KG1 (cell line): ENCODE results near the gene LGALS9C.
"Not testable (repeated sequence)": the region's sequence is repeated elsewhere in the genome, so short reads cannot be mapped to it uniquely, and the experiment has no call there.

Source experiments
- DNase-seq: peaks from one replicate; lab custom pipeline; 2025; lab: John Stamatoyannopoulos, UW

The LGALS9C gene

DNA sequence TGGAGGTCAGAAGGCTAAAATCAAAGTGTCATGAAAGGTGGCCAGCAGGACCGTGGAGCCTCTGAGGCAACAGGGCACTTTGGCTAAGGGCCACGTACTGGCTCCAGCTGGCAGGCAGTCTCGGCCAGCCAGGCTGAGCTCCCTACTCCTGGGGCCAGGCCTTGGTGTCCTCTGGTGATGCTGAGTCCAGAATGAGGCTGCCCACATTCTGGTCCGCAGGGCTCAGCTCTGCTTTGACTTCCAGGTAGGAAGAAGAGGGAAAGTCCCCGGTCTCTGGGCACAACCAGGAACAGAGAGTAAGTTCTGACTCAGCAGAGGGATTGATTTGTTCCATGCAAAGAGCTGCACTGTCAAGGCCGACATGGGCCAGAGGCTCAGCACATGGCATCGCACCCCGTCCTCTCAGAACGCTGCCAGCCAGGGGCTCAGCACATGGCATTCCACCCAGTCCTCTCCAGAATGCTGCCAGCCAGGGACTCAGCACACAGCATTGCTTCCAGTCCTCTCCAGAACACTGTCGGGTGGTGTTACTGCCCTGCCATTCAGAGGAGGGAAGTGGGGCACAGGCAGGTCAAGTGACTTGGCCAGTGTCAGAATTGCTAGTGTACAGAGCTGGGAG lies 2.5 kb downstream of the LGALS9C start:
- not testable (repeated sequence) for DNase-seq

DNA sequence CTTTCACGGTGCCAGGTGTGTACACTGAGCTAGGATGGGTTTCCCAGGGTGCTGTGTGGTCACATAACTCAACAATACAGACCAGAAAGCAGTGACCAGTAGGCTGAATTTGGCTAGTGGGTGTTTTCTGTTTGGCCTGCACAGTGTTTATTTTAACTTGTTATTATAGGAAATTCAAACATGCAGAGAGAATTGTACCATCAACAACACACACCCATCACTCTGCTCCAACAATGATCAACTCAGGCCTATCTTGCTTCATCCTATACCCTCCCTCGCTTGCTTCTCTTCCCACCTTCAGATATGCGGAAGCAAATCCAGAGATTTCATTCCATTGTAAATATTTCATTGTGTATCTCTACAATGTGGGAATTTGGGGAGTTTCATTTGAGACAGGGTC lies 5.2 kb downstream of the LGALS9C start:
- not testable (repeated sequence) for DNase-seq

DNA sequence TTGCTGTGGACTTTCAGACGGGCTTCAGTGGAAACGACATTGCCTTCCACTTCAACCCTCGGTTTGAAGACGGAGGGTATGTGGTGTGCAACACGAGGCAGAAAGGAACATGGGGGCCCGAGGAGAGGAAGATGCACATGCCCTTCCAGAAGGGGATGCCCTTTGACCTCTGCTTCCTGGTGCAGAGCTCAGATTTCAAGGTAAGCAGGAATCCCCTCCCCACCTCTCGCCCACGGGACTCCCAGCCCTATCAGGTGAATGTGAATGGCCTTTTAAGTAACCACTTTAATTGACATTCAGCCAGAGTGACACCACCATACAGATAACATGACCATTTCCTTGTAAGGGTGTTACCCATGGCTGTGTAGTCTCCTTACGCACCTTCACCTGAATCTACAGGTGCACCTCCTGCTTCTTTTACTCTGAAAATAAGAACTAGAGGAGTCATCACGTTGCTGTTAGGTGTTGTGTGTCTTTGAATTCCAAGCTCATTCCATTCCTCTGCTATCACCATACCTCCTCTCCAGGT lies 9.4 kb downstream of the LGALS9C start:
- DNase-seq, result not testable (repeated sequence)

DNA sequence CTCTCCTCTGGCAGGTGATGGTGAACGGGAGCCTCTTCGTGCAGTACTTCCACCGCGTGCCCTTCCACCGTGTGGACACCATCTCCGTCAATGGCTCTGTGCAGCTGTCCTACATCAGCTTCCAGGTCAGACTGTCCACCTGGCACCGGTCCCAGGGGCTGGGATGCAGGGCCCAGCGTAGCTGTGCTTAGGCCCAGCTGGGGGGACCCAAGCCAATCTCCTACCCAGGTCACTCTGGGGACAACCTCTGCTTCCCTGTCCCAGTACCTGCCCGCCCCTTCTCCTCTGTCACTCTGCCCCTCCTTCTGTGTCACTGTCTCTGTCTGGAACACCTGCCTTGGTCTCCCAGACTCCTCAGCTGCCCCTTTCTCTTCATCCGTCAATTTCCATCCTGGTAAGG lies 11.0 kb downstream of the LGALS9C start:
- not testable (repeated sequence) for DNase-seq

DNA sequence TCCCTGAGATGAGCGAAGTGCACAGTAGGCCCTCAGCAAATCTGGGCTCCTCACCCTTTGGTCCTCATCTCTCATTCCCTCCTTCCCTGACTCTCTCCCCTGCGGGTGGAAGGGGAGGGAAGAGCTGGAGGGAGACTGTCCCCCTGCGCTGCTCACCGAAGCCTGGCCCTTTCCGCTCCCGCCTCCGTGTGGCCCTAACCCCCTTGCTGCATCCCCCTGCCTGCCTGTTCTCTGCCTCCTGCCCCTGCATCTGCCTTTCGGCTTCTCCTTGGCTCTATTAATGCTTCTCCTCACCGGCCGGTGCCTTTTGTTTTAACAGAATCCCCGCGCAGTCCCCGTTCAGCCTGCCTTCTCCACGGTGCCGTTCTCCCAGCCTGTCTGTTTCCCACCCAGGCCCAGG lies 12.0 kb downstream of the LGALS9C start:
- DNase-seq, result not testable (repeated sequence)

DNA sequence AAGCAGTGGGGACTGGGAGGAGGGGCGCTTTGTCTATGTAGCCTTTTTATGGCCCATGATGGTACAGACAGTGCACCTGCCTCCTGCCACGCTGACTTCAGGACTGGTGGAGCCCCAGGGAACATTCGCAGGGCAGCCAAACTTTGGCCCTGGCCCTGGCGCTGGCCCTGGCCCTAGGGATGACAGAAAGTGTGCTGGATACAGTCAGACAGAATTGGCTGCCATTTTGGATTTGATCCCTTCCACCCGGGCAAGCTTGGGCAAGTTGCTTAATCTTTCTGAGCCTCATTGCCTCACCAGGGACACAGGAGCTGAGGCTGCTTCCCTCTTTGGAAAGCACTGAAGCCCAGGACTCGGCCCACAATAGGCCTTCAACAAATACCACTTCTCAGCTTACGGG lies 13.4 kb downstream of the LGALS9C start:
- not testable (repeated sequence) for DNase-seq

DNA sequence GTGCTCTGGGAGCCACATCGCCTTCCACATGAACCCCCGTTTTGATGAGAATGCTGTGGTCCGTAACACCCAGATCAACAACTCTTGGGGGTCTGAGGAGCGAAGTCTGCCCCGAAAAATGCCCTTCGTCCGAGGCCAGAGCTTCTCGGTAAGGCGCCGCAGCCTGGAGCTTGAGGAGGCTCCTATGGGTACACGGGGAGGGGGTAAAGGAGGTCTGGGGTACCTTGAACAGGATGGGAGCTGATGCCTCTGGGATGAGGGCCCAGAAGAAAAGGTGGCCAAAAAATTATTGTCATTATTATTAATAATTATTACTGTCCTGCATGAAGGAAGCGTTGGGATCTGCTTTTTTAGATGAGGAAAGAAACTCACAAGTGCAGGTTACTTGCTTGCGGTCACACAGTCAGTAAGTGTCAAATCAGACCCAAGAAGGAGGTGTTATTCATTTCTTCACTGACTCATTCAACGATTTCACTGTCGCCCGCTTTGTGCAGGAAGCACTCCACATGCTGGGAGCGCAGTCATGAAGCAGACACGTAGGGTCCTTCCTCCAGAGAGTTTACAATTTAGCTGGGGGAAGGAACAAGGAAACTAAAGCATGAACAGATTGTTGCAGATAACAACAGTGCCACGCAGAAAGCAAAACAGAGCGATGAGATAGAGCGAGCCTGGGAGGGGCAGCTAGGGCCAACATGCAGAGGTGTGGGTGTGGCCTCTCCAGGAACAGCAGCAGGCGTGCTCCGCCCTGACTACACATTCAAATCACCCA lies 16.3 kb downstream of the LGALS9C start:
- DNase-seq, result not testable (repeated sequence)

DNA sequence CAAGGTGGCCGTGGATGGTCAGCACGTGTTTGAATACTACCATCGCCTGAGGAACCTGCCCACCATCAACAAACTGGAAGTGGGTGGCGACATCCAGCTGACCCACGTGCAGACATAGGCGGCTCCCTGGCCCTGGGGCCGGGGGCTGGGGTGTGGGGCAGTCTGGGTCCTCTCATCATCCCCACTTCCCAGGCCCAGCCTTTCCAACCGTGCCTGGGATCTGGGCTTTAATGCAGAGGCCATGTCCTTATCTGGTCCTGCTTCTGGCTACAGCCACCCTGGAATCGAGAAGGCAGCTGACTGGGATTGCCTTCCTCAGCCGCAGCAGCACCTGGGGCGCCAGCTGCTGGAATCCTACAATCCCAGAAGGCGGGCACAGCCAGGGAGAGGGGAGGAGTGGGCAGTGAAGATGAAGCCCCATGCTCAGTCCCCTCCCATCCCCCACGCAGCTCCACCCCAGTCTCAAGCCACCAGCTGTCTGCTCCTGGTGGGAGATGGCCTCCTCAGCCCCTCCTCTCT lies 17.7 kb downstream of the LGALS9C start:
- not testable (repeated sequence) for DNase-seq

DNA sequence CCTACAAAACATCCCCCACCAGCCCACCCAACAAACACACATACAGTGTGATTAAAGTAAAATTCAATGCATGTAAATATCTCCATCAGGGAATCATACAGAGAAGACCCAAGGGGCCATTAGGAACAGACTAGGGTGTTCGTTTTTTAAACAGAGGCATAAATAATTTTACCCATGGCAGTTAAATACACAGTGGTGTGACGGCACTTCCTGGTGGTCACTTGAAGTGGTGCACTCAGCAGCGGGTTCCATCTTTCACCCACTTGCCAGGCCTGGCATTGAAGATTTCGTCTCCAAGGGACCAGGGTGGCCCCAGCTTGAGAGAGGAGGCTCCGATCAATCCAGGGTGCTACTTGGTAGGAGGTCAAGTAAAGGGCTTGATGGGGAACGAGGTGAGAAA lies 20.5 kb downstream of the LGALS9C start:
- DNase-seq, result not testable (repeated sequence)

DNA sequence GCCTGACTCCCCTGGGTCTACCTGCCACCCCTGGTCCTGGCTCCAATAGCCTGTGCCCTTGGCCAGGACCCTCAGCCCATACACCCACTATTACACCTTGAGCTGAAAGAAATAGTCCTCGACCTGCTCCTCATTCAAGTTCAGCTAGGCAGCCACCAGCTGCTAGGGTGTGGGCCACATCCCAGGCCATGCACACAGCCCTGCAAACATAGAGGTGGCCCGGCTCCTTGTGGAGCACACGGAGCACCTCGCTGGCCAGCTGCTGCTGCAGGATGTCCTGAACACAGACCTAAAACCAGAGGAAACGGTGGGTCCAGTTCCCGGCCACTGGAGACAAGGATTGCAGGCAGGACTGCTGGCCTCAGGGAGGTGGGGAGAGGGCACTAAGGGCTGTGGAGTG lies 22.5 kb downstream of the LGALS9C start:
- not testable (repeated sequence) for DNase-seq

DNA sequence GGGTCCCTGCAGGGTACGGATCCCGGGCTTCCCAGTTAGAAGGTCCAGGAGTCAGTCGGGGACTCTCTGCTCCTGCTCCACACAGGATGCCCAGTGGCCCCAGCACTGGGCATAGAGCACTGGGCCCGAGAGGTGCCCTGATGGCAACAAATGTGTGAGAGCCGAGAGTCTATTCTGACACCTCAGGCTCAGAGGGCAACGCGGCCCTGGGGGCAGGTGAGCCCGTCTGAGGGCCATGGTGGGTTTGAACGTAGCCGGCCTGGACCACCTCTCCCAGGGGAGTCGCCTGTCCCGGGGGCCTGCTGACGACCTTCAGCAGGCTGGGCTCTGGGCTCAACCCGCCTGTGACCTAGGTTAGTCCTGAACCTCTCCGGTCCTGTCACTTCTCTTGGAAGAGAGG lies 23.2 kb downstream of the LGALS9C start:
- not testable (repeated sequence) for DNase-seq

DNA sequence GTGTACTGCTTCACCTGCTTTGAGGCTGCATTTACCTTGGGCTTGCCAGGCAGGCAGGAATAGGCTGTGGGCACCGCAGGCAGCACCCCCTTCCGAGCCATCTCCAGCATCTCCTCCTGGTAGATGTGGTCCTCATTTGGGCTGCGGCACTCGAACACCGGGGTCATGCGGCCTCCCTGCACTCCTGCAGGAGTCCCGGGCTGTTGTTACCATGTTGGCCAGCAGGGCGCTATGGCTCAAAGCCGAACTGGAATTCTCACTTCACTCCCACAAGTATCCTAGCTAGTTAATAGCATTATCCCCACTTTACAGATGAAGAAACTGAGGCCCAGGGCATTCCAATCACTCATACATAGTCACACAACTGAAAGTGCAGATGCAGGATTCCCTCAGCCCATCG lies 23.7 kb downstream of the LGALS9C start:
- not testable (repeated sequence) for DNase-seq

DNA sequence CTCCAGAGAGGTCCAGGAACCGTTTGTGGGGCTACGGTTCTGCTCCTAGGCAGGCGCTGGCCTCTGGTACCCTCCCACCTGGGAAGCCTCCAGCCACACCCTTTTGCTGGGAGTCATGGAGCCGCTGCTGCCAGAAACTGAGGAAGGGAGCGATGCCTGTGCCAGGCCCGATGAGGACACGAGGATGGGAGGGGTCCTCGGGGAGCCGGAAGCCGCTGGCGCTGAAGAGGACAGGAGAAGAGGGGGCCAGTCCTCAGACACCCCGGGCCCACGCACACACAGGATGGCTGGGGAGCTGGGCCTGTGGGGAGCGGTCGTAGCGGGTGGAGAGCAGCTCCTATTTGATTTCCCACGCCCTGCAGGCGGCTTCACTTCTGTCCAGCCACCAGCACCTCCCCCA lies 24.2 kb downstream of the LGALS9C start:
- DNase-seq, result not testable (repeated sequence)

DNA sequence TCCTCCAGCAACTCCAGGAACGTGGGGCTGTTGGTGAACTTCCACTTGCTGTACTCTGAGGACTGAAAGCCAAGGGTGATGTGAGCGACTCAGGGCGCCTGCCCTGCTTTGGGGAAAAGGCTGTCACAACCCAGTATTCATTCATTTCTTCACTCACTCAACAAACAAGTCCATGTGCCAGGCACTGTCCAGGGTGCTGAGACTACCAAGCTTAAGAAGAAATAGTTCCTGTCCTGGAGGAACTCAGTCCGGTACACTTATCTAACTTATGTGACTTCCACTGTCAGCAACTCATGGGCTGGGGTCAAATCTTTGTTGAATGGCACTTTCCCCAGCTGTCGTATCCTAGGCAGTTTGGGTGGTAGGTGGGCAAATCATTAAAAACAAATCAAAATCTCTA lies 26.6 kb downstream of the LGALS9C start:
- not testable (repeated sequence) for DNase-seq

DNA sequence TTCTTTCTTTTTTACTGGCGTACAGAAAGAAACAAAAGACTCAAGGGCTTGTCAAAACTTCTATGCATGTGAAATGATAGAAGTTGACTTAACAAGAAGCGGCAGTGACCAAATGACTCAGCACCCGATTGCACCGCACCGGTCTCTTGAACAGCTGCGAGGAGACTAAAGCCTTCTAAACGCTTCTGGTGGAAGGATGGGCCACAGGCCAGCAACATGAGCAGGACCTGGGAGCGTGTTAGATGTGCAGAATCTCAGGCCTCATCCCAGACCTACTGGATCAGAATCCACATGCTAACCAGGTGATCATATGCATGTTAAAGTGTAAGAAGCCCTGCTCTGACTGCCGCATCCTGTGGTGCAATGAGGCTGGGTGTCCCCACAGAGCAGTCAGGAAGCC lies 31.1 kb downstream of the LGALS9C start:
- DNase-seq, result not testable (repeated sequence)

DNA sequence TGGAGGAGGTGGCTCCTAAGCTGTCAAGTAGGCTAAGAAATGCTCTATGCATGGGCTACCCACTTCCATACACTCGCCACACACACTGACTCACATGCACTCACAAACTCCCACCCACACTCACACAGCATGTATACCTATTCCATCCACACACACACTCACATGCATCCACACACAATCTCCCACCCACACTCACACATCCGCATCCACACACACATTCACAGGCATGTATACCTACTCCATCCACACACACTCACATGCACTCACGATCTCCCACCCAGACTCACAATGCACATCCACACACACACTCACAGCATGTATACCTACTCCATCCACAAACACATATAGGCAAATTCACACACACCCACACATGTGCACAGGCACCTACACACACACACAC lies 32.1 kb downstream of the LGALS9C start:
- DNase-seq, result not testable (repeated sequence)

DNA sequence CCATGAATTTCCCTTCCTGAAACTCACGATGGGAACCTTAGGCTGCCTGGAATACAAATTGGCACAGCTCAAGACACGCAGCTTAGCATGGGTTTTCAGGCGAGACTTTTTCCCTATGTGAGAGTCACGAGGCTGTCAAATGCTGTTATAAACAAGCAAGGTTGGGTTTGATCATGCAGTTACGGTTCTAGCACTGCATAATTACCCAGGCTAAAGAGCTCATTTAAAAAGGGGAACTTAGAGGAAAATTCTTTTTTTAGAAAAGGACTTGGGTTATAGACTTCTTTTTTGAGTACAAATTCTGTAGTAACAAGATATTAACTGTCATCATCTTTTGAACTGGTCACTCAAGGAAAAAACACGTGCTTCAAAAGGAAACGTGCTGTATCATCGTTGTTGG lies 44.5 kb downstream of the LGALS9C start:
- not testable (repeated sequence) for DNase-seq

DNA sequence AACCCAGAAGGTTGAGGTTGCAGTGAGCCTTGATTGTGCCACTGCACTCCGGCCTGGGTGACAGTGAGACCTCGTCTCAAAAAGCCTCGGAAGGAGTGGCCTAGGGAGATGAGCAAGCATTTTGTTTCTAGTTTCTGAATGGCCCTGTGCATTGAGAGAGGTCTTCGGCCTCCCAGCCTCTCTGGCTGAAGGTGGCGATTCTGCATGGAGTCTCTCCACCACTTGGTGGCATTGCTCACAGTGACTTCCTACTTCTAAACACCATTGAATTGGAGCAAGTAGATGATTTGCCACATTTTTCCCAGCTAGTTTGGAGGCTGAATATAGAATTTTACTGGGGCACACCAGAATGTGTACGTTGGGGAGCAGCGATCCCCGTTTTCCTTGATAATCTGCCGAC lies 48.4 kb downstream of the LGALS9C start:
- not testable (repeated sequence) for DNase-seq

DNA sequence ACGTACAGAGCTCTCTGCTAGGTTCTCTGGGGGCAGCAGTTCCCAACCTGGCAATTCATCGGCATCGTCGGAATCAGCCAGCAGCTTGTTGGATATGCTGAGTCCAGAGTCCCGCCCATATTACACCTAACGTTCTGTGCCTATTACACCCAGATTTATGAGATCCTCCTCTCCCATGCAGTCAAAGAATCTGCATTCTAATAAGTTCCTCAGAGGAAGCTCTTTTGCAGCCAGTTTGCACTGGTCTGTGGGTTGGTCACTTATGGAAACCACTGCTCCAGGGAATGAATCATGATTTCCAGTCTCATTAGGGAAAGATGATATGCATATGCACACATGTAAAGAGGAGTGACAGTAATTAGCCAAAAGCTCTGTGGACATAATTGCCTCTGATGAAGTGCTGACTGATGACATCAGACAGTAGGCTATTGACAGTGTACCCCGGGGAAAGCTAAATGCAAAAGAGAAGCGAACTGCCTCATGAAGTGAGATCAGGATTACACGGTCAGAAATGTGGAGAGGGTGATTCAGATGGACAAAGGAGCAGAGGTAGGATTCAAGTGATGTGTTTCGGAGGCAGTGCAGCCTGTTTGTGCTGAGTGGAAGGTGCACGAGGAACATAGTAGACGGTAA lies 49.7 kb downstream of the LGALS9C start:
- not testable (repeated sequence) for DNase-seq

DNA sequence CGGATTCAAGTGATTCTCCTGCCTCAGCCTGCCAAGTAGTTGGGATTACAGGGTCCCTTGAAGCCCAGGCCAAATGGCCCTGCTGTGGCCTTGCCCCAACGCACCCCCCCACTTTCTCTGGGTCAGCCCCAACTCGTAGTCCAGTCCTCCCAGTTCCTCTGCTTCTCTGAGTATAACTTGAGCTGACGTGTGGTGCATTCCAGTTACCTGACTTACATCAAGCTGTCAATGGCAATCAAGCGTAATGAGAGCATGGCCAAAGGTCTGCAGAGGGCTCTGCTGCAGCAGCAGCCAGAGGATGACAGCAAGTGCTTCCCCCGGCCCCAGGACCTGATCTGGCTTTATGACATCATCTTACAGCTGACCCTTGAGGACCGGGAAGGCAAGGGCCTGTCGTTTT lies 50.8 kb downstream of the LGALS9C start:
- not testable (repeated sequence) for DNase-seq

DNA sequence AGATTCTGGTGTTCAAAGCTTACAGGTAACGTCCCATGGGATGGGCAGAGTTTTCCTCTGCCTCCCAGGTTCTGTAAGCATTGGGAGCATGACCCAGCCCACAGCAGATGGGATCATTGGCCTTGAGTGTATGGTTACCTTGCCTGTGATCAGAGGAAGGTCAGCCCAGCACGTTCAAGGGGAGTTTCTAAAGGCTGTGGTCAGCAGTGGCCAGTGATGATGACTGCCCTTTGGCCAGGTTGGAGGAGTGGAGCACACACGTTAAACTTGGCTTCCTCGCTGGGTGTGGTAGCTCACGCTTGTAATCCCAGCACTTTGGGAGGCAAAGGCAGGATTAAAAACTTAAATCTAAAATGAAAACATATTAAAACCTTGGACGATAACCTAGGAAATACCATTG lies 51.8 kb downstream of the LGALS9C start:
- not testable (repeated sequence) for DNase-seq

DNA sequence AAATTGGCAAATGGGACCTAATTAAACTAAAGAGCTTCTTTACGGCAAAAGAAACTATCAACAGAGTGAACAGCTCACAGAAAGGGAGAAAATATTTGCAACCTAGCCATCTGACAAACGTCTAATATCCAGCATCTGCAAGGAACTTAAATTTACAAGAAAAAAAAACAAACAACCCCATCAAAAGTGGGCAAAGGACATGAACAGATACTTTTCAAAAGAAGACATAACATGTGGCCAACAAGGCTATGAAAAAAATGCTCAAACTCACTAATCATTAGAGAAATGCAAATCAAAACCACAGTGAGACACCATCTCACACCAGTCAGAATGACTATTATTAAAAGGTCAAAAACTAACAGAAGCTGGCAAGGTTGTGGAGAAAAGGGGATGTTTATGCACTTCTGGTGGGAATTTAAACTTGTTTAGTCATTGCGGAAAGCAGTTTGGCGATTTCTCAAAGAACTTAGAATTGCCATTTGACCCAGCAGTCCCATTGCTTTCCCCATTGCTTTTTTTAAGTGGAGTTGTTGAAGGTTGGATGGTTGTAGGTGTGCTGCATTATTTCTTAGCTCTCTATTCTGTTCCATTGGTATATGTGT lies 52.4 kb downstream of the LGALS9C start:
- DNase-seq, result not testable (repeated sequence)
